Left renal pelvis (tissue), 4 donors: Measurements from ENCODE around the gene SYT7. TPM values are rescaled to one million over a fixed set of nuclear protein-coding genes. Genes with fewer than 3 reads are reported as not detected.

Experiments used
- DNase-seq, 4 donors: peaks; one replicate each; pipeline ENCODE4 v3.0.0-alpha.2; 2013; ENCODE audit warnings: low read depth in 4 of 4, low spot score in 3 of 4
- polyA plus RNA-seq, 4 donors: library from polyadenylated mRNA; unstranded; fragments of 120-200 nt; gene quantifications; one replicate each; pipeline ENCODE4 v1.2.1, GENCODE V29; 2013; ENCODE audit not compliant: insufficient read length in 4 of 4

SYT7 gene
- polyA plus RNA-seq, 4 donors = 1.2 to 7.3 (median 5.7) TPM

DNA sequence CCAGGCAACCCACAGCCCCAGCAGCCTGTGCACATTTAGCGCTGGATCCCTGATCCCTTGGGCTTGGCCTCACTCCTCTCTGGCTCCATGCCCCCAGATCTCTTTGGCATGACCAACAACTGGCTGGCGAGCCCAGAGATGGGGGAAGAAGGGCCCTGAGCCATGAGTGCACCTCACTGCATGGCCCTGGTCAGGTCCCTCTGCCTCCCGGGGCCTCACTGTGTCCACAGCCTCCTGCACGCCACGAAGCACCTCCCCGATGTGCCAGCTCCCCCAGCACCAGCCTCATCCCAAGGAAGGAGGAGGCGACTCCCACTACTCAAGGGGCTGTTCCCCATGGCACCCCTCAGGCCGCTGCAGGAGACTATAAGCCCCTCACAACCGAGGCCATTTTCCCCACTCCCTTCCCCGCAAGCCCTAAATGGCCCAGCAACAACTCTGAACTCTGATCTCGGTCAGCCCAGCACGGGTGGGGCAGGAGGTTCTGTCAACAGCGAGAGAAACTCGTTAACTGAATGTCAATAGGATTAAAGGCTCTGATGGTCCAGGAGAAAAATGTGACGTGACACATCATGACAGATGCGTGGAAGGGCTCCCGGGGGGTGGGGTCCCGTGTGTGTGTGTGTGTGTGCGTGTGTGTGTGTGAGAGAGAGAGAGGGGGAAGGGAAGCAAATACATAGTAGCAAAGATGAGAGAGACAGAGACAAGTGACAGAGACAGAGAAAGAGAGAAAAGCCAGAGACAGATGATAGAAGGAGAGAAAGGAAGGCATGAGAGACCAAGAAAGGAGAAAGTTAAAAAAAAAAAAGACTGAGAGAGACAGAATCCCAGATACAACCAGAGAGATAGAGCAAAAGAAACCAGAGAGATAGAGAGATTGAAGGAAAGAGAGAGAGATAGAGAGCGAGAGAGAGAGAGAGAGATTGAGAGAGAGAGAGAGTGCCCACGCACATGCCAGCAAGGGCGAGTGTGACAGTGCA is 28.4 kb upstream of the SYT7 start:
- DNase-seq = no peak

- DNase-seq = no peak
Measured at GRCh38 chr11:61607920-61608599, 27.2 kb upstream of the SYT7 start.

DNA sequence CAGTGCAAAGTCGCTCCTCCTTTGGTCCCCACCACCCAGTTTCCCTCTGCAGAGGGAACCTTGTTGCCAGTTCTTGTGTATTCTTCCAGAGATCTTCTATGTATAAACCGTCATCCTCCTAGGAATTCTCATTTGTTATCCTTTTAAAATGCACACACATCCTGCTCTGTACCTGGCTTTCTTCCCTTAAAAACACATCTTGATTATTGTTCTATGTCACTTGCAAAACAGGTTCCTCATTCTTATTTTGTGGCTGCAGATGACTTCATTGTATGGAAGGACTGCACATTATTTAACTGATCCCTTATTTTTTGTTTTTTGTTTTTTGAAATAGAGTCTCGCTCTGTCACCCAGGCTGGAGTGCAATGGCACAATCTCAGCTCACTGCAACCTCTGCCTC is 26.6 kb upstream of the SYT7 start:
- DNase-seq = no peak

DNA sequence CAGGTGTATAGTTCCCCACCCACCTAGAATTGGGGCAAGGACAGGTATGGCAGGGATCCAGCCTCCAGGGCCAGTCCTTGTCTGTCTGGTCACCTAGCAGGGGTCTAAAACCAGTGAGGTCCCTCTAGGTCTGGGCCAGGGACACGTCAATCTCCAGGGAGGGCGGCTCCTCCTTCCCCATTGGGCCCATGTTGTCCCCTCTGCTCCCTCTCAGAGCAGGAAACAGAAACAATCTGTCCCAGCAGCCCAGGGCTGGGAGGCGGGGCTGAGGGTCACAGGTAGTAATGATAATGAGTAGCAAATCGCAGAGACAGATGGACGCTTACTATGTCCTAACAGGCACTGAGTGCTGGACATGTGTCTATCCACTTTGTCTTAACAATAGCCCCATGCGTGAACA is 22.8 kb upstream of the SYT7 start:
- DNase-seq = no peak

DNA sequence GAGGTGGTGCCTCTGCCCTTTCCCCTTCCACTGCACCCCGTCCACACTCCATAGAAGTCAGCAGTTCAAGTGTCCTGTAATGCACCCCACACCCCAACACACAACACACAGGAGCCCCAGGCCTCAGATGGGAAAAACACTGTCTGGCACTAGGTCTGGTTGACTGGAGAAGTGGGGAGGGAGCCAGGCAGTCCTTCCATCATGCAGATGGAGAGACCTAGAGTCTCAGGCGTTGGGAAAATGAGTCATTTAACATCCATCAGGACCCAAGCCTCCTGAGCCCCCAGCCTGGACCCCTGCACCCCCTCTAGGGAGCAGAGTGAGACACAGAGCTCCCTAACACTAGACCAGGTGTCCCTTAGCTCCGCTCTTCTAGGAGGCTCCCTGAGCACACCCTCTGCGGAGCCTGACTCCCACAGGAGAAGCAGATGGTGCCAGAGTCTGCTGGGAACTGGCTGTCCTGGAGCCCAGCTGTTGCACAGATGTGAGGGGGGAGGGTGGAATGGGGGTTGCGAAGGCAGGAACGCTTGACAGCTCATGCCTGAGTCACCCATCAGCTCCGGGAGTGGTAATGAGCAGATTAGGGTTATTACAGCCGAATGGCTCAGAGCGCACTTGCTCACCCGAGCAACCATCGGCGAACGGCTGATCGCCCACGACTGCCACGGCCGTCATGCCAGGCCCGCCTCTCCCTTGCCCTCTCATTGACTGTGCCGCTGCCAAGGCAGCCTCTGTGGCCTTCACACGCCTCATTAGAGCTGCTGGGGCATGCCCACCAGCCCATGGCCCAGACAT is 22.1 kb upstream of the SYT7 start:
- no peak for DNase-seq

DNA sequence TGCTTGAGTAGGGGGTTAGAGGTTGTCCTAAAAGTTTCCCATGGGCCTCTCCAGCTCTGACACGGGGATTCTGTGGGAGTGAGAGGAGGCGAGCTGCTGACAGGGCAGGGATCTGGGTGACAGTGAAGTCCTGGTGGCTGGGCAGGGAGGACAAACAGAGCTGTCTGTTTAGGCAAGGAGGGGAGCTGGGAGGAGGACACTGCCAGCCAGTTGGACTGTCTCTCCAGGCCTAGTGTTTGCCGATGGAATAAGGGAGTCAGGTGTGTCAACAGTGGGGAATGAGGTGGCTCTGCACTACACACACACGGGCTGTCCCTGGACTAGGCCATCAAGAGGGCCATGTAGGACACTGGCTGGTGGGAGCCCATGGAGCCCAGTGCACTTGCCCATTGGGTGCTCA is 20.6 kb upstream of the SYT7 start:
- DNase-seq = no peak

DNA sequence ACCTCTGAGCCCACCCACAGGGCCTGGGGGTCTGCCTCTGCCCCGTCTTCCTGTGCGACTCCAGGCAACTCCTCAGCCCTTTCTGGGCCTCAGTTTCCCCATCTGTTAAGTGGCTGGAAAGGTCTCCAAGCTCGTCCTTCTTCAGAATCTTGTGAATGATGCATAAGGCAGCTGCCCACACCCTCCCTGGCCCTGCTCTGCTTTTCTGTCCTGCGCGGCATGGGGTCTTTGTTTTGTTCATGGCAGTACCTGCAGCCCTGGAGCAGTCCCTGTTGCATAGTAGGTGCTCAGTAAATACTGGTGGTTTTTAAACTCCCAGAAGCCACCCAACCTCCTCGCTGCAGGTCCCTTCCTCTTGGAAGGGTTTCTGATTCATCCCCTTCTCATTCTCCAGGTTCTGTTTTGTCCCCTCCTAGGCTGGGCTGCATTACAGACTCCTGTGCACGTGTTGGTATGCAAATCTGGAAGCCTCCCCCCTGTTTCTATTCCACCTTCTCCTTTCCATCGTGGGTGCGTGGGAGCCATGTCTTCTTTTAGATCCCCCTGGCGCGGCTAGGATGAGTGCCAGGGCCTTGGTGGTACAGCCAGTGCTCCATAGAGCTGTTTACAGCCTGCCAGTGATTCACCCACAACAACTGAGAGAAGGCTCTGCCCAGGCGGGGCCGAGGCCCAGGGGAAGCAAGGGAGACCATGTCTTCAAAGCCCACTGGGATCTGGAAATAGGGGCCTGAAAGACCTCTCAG is 19.3 kb upstream of the SYT7 start:
- no peak for DNase-seq

GRCh38 chr11:61598886-61599868 is 18.3 kb upstream of the SYT7 start:
- DNase-seq = no peak

DNA sequence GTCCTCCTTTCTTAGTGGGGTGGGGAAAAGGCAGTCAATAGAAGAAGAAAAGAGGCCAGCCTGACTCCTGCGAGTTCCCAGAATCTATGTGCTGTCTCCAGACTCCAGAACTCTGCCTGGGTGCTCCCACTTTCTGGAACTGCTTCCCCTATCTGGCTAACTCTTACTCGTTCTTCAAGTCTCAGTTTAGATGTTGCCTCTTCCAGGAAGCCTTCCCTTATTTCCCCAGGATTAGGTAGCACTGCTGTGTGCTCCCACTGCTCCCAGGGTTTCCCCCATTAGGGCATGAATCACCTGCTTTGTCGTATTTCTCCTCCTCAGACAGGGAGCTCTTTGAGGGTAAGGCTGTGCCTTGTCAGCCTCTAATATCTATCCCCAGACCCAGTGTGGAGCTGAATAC is 17.5 kb upstream of the SYT7 start:
- DNase-seq = no peak

- DNase-seq = no peak
Measured at GRCh38 chr11:61596990-61597389, 16.1 kb upstream of the SYT7 start.

DNA sequence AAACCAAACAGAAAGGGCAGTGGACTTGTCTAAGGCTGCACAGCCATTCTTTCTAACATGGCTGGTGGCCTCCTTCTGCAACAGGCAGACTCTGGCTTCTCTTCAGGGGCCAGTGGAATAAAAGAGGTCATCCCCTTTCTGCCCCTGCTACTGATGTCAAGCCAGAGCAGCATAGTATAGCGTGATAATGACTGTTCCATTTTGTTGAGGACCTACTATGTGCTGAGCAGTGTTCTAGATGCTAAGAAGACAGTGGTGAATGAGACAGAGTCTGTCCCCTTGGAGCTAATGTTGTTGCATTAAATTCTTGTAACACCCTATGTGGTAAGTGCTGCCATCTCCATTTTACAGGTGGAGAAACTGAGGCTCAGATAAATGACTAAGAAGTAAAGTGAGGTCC is 15.7 kb upstream of the SYT7 start:
- no peak for DNase-seq

GRCh38 chr11:61594907-61595257 is 14.0 kb upstream of the SYT7 start:
- DNase-seq = no peak

DNA sequence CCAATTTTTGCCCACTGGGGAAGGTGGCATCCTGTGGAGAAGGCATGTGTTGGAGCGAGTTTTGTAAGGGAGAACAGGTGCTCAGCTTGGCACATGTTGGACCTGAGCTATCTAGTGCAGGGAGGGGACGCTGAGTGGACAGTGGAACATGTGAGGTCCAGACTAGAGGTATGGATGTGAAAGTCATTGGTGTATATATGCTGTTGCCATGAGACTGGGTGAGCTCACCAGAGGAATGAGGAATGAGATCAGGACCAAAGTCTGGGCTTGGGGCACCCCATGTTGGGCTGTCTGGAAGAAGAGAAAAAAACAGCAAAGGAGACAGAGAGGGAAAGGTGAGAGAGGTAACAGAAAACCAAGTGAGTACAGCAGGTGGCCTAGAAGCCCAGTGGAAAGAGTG is 12.3 kb upstream of the SYT7 start:
- DNase-seq = no peak

GRCh38 chr11:61592176-61592575 is 11.3 kb upstream of the SYT7 start:
- no peak for DNase-seq

GRCh38 chr11:61589961-61590360 is 9.1 kb upstream of the SYT7 start:
- no peak for DNase-seq

GRCh38 chr11:61588728-61589191 is 7.9 kb upstream of the SYT7 start:
- DNase-seq = no peak

DNA sequence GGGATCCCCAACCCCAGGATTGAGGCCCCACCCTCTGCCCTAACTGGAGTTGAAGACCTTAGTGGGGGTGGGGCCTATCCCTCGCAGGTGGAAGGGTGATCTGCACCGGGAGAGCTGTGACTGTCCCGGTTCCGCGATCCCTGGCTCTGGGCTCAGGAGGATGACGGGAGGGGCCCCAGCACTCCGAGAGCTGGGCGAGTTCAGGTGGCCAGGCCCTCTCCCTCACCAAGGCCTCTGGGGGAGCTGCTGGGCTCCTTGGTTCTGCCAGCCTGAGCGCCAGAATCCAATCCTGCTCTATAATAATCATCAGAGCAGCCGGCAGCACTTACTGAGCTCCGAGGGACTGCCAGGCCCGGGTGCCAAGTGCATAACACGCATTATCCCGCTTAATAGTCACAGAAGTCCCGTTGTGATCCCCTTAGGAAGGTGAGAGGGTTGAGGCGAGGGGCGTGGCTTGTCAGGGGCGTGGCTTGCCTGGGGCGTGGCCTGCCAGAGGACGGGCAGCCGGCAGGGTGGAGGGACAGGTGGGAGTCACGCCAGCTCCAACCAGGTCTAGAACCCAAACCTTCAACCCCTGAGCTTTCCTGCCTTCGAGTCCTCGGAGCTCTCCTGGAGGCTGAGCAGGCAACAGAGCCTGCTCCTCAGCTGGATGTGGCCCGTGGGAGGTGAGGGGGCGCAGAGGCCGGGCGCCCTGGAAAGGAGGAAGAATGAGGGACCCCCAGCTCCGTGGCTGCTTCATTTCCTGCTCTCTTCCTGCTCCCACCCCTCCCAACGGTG is 7.3 kb upstream of the SYT7 start:
- DNase-seq = no peak

- DNase-seq = no peak
Measured at GRCh38 chr11:61587541-61587941, 6.7 kb upstream of the SYT7 start.
